Esophagus muscularis mucosa (tissue), 4 donors: ENCODE results near the gene AKAP6. TPM values are rescaled to one million over a fixed set of nuclear protein-coding genes. Genes with fewer than 3 reads are reported as not detected.
A peak's percentile ranks its signal among the peaks of the same experiment; 100 is the strongest.

ENCODE experiments used
- DNase-seq: peaks from one replicate; pipeline ENCODE4 v3.0.0-alpha.2; 2017; ENCODE audit errors: extremely low spot score
- H3K27ac ChIP-seq, 4 donors: fragments of 200-600 bp; sonication (generic); replicated peaks in 1 of 4; 1 replicate in 3 of 4; 2 replicates in 1 of 4; pipeline ENCODE4 v1.5.1; 2016 to 2019; ENCODE audit warnings: mild to moderate bottlenecking in 1 of 4
- H3K27me3 ChIP-seq, 4 donors: fragments of 200-600 bp; sonication (generic); one replicate each; pipeline versions ENCODE4 v1.5.1 to v1.6.0; 2016 to 2019
- H3K36me3 ChIP-seq, 4 donors: fragments of 200-600 bp; sonication (generic); one replicate each; pipeline ENCODE4 v1.5.1; 2016 to 2019
- H3K4me1 ChIP-seq, 4 donors: fragments of 200-600 bp; sonication (generic); one replicate each; pipeline ENCODE4 v1.5.1; 2016 to 2019
- H3K4me3 ChIP-seq, 4 donors: fragments of 200-600 bp; sonication (generic); 1 replicate in 2 of 4; 2 replicates in 2 of 4; pipeline ENCODE4 v1.5.1; 2016 to 2019; ENCODE audit warnings: mild to moderate bottlenecking in 4 of 4, moderate library complexity in 1 of 4
- H3K9me3 ChIP-seq, 4 donors: fragments of 200-600 bp; sonication (generic); 1 replicate in 3 of 4; 2 replicates in 1 of 4; pipeline ENCODE4 v1.5.1; 2016 to 2019
- CTCF ChIP-seq, 3 experiments: fragments of 200-600 bp in 2 of 3; fragments of 450-650 bp in 1 of 3; sonication (generic) in 2 of 3; IDR thresholded peaks; one replicate each; pipeline ENCODE4 v1.5.1; 2017 to 2019; ENCODE audit warnings: antibody characterized with exemption in 3 of 3, mild to moderate bottlenecking in 2 of 3, moderate library complexity in 1 of 3
- EP300 ChIP-seq: sonication (generic); formaldehyde crosslinking; IDR thresholded peaks from one replicate; pipeline ENCODE4 v1.6.1; 2017; ENCODE audit warnings: antibody characterized with exemption
- POLR2A ChIP-seq: fragments of 450-650 bp; IDR thresholded peaks from one replicate; pipeline ENCODE4 v1.6.1; 2017; ENCODE audit warnings: antibody characterized with exemption, moderate library complexity, mild to moderate bottlenecking, low read depth
- POLR2AphosphoS5 ChIP-seq, 2 donors: sonication (generic); formaldehyde crosslinking; IDR thresholded peaks; one replicate each; pipeline ENCODE4 v1.6.1; 2017; ENCODE audit warnings: antibody characterized with exemption in 2 of 2
- WGBS: methylation state at CpG from one replicate; pipeline ENCODE4 v1.1.5; 2018; 5-methylcytosine and 5-hydroxymethylcytosine counted together
- intact Hi-C: fragments of 100-400 bp; cut with DNase I; formaldehyde crosslinking; loops from one replicate; pipeline ENCODE4 v1.15.1; 2023
- total RNA-seq, 4 donors: library from RNA; depleted of rRNA; stranded (reverse); fragments of >200 nt; gene quantifications; one replicate each; pipeline versions ENCODE4 v1.1.0 to v1.2.1, GENCODE V29; 2016

AKAP6 gene
- total RNA-seq, 4 donors from 2014 or later: 21.3 to 38.6 (median 31.5) TPM

- 6% methylated on average over 3 of the region's 3 CpGs for WGBS
- no peak for DNase-seq
- Histone ChIP-seq H3K27ac (peak overlapping the region; percentile 73 to 84 (median 77)), H3K4me3 (peak overlapping the region in 2 of 4 donors; percentile 0 to 29), H3K27me3 (no peaks in the 10 kb centered on the region), H3K4me1 (peaks cover 55 to 87% (median 80%) of the 10 kb centered on the region in 4 donors), H3K9me3 (no peaks in the 10 kb centered on the region), H3K36me3 (no peaks in the 10 kb centered on the region)
- intact Hi-C loops: loop anchor here (2.0 to 5.0 kb wide), 2 partner anchors 39 to 396 kb away; partner anchors contain the start of gene ARHGAP5
- TF ChIP-seq POLR2AphosphoS5 (IDR thresholded peaks at IDR 0.05) (peak in 1 of 2 donors; percentile 55), POLR2A (no peak), EP300 (peak; percentile 55), CTCF (IDR thresholded peaks at IDR 0.05) (no peak)
Measured at GRCh38 chr14:32473464-32473855, 144.4 kb downstream of the AKAP6 start.

DNA sequence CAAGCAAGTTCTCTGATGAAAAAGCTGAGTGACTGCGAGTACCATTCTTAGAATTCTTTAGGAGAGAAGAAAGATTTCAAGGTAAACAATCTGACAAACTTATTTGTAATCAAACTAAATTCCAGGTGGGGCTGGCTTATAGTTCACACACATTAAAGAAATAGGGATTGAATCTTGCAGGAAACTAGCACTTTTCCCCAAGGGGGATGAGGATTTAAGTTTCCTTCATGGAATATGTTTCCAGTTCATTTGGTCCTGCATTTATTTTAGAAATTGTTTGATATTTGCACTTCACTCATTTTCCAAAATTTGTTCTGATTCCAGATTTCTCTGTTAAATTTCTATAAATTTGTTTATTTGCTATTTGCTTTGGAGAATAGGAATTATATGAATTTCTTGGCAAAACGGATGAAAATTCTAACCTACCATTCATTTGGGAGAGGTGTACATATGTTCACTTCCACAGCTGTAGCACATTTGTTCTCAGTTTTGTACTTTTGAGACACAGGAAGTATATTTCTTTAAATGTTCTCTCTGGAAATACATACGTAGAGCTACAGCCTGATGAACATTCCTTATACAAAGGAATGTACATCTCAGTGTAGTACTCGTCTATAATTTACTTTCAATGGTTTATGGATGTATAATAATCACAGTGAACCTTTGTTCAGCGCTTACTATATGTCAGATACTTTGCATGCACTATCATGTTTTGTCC lies 145.5 kb downstream of the AKAP6 start:
- TF ChIP-seq POLR2AphosphoS5 (IDR thresholded peaks at IDR 0.05) (no peak), CTCF (IDR thresholded peaks at IDR 0.05) (no peak), POLR2A (no peak), EP300 (no peak)
- no peaks in the 10 kb centered on the region for H3K36me3 ChIP-seq
- no peaks in the 10 kb centered on the region for H3K27me3 ChIP-seq
- no peak overlapping the region for H3K4me3 ChIP-seq
- intact Hi-C loops: loop anchor here (5.0 kb wide), 1 partner anchor 397 kb away; the partner anchor contains the start of gene ARHGAP5
- H3K9me3 ChIP-seq: no peaks in the 10 kb centered on the region
- no peak for DNase-seq
- H3K4me1 ChIP-seq: peaks cover 54 to 82% (median 73%) of the 10 kb centered on the region in 4 donors
- 59% methylated on average over 5 of the region's 5 CpGs for WGBS
- peak overlapping the region; percentile 73 to 84 (median 77) for H3K27ac ChIP-seq

GRCh38 chr14:32476532-32476931 lies 147.4 kb downstream of the AKAP6 start:
- no peak for DNase-seq
- intact Hi-C loops: no loop called here
- Histone ChIP-seq H3K9me3 (no peaks in the 10 kb centered on the region), H3K27me3 (no peaks in the 10 kb centered on the region), H3K4me3 (no peak overlapping the region), H3K27ac (peak overlapping the region; percentile 30 to 75 (median 60)), H3K4me1 (peaks cover 42 to 76% (median 58%) of the 10 kb centered on the region in 4 donors), H3K36me3 (no peaks in the 10 kb centered on the region)
- 66% methylated on average over 4 of the region's 4 CpGs for WGBS
- TF ChIP-seq EP300 (no peak), POLR2A (no peak), POLR2AphosphoS5 (IDR thresholded peaks at IDR 0.05) (peak in 1 of 2 donors; percentile 33), CTCF (IDR thresholded peaks at IDR 0.05) (no peak)

- WGBS: 77% methylated on average over 3 of the region's 3 CpGs
- H3K27me3 ChIP-seq: no peaks in the 10 kb centered on the region
- TF ChIP-seq POLR2A (no peak), POLR2AphosphoS5 (IDR thresholded peaks at IDR 0.05) (no peak)
- no peak overlapping the region for H3K4me3 ChIP-seq
- intact Hi-C loops: no loop called here
- H3K4me1 ChIP-seq: peaks cover 33 to 76% (median 56%) of the 10 kb centered on the region in 4 donors
- H3K36me3 ChIP-seq: no peaks in the 10 kb centered on the region
- H3K9me3 ChIP-seq: no peaks in the 10 kb centered on the region
- no peak for DNase-seq
- peak overlapping the region; percentile 30 to 75 (median 60) for H3K27ac ChIP-seq
Measured at GRCh38 chr14:32477396-32477795, 148.3 kb downstream of the AKAP6 start.

DNA sequence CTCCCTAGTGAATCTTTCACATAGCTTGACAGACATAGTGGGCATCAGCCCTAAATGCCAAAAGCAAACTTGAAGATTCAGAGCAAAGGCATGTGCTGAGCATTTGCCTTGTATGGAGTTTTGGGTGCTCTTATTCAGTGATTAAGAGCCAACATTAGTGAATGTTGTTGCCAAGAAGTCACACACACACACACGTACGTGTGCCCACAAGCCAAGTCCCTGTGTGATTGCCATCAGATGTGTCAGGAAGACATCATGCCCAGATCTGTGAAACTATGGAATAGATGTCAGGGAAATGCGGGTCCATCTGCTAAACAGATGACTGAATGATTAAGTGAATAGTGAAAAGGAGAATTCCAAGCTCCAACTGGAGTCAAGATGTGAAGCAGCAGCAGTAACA lies 149.0 kb downstream of the AKAP6 start:
- peak overlapping the region; percentile 30 to 75 (median 60) for H3K27ac ChIP-seq
- intact Hi-C loops: no loop called here
- H3K9me3 ChIP-seq: no peaks in the 10 kb centered on the region
- no peaks in the 10 kb centered on the region for H3K27me3 ChIP-seq
- peak in 1 of 2 donors; percentile 27 for TF ChIP-seq POLR2AphosphoS5 (IDR thresholded peaks at IDR 0.05)
- TF ChIP-seq EP300: no peak
- H3K36me3 ChIP-seq: no peaks in the 10 kb centered on the region
- WGBS: 47% methylated on average over 3 of the region's 3 CpGs
- peaks cover 26 to 70% (median 51%) of the 10 kb centered on the region in 4 donors for H3K4me1 ChIP-seq
- H3K4me3 ChIP-seq: no peak overlapping the region
- DNase-seq: no peak
